Activated CD4-positive, CD25-positive, alpha-beta regulatory T cell (primary cell): Measurements from ENCODE around the gene DYNC1I1.

Source experiments
- DNase-seq, 4 experiments: peaks; one replicate each; lab custom pipeline; 2025; lab: John Stamatoyannopoulos, UW

DYNC1I1 gene

GRCh38 chr7:95861041-95861440 lies 88.7 kb downstream of the DYNC1I1 start:
- DNase-seq = no peak

DNA sequence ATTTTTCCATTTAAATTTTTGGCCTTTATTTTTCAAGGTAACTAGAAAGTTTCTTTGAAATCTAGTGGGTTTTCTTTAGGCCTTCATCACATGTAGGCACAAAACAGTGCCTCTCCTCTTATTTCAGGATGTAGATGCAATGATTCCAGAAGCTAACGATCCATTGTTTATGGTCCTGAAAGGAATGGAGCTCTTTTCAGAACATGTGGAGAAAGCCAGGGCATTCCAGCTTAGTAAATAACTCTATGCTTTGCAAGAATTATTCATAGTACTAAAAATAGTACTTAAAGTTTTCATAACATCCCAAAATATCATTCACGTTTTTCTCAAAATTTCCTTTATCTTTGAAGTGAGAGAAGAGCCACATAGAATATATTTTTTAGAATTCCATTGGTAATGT lies 91.3 kb downstream of the DYNC1I1 start:
- no peak for DNase-seq

DNA sequence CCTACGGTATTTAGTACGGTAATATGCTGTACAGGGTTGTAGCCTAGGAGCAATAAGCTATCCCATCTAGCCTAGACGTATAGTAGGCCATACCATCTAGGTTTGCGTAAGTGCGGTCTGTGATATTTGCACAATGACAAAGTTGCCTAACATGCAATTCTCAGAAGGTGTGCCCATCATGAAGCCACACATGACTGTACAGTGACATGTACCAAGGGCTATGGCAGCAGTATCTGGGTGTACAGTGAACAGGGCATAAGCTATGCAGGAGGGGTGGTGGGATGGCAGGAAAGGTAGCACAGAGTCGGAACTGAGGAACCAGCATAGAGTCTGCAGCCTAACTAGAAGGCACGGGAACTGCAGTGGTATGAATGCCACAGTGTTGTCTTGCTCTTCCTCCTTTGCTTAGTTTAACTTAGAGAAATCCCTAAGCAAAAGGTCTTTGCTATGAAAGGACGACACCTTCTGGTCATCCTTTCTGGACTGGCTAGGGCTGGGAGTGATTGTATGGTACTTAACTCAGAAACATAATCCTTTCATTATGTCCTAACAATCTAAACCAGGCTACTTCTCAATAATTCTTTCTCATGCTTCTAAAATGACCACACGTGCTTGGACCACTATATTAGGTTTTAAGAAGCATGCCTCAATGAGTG lies 93.5 kb downstream of the DYNC1I1 start:
- DNase-seq = no peak

DNA sequence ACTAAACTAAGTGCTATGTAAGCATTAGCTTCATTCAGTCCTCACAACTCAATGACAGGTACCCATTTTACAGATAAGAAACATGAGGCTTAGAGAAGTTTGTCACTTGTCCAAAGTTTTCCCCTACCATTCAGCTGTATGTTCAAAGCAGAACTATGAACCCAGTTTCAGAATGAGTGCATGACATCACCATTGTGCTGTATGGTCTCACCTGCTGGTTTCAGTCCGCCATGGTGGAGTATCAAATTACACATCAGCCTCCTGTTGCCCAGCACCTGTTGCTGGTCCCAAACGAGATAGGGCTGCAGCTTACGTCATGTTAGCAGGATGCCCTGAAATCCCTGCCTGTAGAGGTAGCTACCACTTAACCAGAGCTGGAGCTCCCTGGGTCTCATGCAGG lies 95.0 kb downstream of the DYNC1I1 start:
- DNase-seq = no peak

GRCh38 chr7:95871075-95871848 lies 98.9 kb downstream of the DYNC1I1 start:
- no peak for DNase-seq

DNA sequence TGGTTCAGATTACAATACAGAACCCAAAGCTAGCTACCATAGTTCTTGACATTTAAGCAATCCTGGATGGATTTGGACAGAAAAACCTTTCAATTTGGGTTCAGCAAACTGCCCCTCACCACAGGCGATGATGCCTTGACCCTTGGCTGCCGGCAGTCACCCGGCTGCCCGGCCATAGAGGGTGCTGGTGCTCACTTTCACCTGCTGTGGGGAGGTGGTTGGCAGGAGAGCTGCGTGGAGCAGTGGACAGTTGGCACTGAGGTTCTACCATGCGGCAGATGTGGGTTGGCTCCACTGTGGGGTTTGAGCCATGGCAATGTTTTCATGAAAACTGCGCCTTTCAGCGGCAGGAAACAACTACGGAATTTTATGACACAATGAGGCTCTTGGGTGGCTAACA lies 99.5 kb downstream of the DYNC1I1 start:
- DNase-seq = no peak

DNA sequence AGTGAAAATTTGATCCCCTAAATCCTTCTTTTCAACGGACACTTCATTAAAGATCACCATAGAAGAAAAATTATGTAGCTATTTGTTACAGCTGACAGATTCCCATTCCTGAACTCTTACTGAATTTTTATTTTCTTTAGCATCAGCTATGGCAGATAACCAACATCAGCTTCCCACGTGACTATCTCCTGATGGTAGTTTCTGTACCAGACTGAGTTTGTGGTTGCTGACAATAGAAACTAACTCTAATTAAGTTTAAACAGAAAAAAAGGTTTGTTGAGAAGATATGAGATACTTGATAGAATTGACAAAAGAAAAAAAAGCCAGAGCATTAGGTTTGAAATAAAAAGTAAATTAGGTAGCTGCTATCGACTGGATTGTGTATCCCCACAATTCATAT lies 101.8 kb downstream of the DYNC1I1 start:
- no peak for DNase-seq

GRCh38 chr7:95874541-95875265 lies 102.3 kb downstream of the DYNC1I1 start:
- DNase-seq = no peak

DNA sequence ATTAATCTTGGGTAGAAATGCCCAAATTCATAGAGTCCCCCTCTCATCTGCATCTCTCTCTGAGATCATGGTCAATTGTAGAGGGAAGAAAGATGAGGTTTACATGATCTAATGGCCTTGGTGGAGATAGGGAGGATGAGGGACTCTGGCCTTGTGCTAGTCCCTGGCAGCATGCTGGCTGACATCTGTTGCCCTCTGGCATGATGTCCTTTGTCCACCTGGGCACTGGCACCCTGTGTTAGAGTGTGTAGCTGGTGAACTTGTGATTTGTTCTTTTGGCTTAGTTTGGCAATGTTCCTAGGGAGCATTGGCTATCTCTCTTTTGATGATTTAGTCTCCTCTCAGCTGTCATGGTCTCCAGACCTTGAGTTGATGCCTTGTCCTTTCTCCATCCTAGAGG lies 103.2 kb downstream of the DYNC1I1 start:
- no peak for DNase-seq

DNA sequence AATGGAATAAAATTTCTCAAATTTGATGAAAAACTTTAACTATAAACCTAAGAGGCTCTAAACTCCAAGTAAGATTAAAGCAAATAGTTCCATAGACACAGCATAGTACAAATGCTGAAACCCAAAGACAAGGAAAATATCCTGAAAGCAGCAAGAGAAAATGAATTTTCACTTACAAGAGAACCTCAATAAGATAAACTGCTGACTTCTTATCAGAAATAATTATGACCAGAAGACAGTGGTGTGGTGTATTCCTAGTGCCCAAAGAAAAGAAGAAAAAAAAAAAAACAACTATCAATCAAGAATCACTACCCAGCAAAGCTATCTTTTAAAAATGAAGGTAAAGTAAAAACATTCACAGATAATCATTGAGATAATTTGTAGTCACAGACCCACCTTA lies 106.3 kb downstream of the DYNC1I1 start:
- DNase-seq = no peak

GRCh38 chr7:95881597-95881996 lies 109.2 kb downstream of the DYNC1I1 start:
- no peak for DNase-seq

GRCh38 chr7:95883217-95883616 lies 110.9 kb downstream of the DYNC1I1 start:
- no peak for DNase-seq

GRCh38 chr7:95886501-95887090 lies 114.2 kb downstream of the DYNC1I1 start:
- no peak for DNase-seq

- DNase-seq = no peak
Observed at GRCh38 chr7:95893484-95893883, 121.1 kb downstream of the DYNC1I1 start.

GRCh38 chr7:95897557-95898251 lies 125.3 kb downstream of the DYNC1I1 start:
- no peak for DNase-seq

DNA sequence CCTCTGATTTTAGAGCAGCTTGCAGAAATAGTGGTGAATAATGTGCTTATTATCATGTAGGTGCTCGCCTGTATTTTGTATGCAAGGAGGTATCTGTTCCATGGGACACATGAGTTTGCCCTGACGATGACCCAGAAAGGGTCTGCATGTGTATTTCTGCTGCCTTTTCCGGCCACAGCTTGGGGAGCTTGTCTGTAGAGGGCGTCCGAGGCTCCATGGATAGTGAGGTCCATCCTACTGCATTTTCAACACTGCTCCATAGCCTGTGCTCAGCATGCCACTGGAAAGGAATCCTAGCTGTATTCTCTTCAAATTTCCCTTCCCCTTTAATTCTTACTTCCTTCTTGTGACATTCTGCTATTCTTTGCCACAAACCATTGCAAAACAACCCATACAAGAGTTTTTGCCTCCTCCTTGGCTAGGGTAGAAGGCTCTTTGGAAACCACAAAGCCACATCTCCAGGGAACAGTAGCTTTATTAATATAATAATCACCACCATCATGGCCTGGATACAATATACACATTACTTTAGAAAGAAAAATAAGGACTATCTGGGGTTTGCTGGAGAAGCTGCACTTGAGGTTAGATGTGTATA lies 127.7 kb downstream of the DYNC1I1 start:
- no peak for DNase-seq

GRCh38 chr7:95901006-95901405 lies 128.7 kb downstream of the DYNC1I1 start:
- no peak for DNase-seq

GRCh38 chr7:95904099-95904498 lies 131.7 kb downstream of the DYNC1I1 start:
- no peak for DNase-seq

DNA sequence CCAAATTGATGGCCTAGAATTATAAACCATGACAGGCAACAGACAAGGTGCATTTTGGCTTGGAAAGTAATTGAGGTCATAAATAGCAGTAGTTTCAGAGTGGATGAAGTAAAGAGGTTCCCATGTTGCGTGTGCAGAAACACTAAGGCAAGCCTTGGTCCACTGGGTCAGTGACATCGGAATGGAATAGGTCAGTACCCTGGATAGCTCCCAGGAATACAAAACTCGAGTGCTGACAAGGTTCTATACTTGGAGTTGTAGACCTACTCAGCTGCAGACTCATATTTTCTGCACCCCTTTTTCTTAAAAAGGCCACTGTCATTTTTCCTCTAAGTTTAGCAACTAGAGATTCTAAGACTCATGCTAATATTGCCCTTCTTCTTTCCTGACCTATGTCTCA lies 132.8 kb downstream of the DYNC1I1 start:
- DNase-seq = no peak

GRCh38 chr7:95906851-95907250 lies 134.5 kb downstream of the DYNC1I1 start:
- DNase-seq = no peak

- no peak for DNase-seq
Observed at GRCh38 chr7:95907337-95907736, 135.0 kb downstream of the DYNC1I1 start.

GRCh38 chr7:95908499-95908898 lies 136.1 kb downstream of the DYNC1I1 start:
- no peak for DNase-seq
